Testis (tissue), 2 donors: ENCODE data around the gene NAT8L.

ENCODE experiments used
- POLR2A ChIP-seq: fragments of 450-650 bp; IDR thresholded peaks from one replicate; pipeline ENCODE4 v1.6.1; 2017; ENCODE audit warnings: antibody characterized with exemption, mild to moderate bottlenecking, moderate library complexity
- TF ChIP-seq, protein P1 (sequence below), 3 experiments: fragments of 450-650 bp in 2 of 3; fragments of 200-600 bp in 1 of 3; sonication (generic) in 1 of 3; IDR thresholded peaks; one replicate each; pipeline ENCODE4 v1.5.1; 2016 to 2019; ENCODE audit warnings: antibody characterized with exemption in 3 of 3, mild to moderate bottlenecking in 2 of 3, moderate library complexity in 1 of 3

DNA sequence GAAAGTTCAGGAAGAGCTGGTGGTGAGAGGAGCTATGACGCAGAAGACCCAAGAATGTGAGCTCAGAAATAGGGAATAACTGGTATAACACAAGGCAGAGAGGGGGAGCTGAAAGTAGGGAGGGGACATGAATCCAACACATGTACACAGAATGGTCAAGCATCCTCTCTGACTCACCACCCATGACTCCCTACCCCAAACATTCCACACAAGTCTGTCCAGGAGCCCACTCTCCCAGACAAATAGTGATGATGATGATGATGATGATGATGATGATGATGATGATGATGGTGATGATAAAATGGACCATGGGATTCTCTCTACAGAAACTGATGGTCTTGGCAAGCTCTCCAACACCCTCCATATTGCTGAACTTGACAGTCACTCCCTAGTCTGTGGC is 46.4 kb downstream of the NAT8L start:
- TF ChIP-seq POLR2A = no peak
- TF ChIP-seq, protein P1, sequence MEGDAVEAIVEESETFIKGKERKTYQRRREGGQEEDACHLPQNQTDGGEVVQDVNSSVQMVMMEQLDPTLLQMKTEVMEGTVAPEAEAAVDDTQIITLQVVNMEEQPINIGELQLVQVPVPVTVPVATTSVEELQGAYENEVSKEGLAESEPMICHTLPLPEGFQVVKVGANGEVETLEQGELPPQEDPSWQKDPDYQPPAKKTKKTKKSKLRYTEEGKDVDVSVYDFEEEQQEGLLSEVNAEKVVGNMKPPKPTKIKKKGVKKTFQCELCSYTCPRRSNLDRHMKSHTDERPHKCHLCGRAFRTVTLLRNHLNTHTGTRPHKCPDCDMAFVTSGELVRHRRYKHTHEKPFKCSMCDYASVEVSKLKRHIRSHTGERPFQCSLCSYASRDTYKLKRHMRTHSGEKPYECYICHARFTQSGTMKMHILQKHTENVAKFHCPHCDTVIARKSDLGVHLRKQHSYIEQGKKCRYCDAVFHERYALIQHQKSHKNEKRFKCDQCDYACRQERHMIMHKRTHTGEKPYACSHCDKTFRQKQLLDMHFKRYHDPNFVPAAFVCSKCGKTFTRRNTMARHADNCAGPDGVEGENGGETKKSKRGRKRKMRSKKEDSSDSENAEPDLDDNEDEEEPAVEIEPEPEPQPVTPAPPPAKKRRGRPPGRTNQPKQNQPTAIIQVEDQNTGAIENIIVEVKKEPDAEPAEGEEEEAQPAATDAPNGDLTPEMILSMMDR (IDR thresholded peaks at IDR 0.05) = no peak
